ENCODE results near the gene KRT4.

DNA sequence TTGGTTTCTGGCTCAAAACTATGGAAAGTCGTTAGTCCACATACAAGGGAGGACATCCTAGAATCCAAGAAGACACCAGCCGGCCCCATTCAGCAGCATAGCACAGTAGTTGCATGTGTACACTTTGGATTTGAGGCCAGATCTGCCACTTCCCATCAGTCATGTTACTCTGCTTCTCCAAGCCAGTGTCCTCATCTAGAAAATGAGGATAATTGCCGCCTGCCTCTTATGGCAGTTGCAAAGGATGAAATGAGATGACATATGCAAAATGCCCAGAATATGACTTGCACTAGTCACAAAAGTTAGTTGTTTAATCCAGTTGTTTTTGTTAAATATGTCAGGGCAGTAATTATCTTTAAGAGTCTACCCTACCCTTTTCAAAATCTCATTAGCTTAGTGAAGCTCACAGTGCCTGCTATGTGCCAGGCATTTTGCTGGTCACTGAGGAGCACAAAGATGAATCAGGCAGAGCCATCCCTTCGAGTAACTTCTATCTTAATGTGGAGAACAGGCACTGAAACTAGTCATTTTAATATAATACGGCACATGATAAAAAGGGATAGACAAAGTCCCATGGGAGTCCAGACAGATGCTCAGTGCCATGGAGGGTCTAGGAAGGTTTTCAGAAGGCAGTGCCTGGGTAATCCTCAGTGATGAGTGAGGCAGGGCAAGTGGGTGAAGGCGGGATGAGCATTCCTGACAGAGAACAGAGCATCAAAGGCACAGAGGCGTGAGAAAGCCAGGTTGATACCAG lies 30.2 kb downstream of the KRT4 start:
- TF ChIP-seq, protein P1, sequence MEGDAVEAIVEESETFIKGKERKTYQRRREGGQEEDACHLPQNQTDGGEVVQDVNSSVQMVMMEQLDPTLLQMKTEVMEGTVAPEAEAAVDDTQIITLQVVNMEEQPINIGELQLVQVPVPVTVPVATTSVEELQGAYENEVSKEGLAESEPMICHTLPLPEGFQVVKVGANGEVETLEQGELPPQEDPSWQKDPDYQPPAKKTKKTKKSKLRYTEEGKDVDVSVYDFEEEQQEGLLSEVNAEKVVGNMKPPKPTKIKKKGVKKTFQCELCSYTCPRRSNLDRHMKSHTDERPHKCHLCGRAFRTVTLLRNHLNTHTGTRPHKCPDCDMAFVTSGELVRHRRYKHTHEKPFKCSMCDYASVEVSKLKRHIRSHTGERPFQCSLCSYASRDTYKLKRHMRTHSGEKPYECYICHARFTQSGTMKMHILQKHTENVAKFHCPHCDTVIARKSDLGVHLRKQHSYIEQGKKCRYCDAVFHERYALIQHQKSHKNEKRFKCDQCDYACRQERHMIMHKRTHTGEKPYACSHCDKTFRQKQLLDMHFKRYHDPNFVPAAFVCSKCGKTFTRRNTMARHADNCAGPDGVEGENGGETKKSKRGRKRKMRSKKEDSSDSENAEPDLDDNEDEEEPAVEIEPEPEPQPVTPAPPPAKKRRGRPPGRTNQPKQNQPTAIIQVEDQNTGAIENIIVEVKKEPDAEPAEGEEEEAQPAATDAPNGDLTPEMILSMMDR (IDR thresholded peaks at IDR 0.05): no peak
- TF ChIP-seq ZC3H11A (IDR thresholded peaks at IDR 0.05): no peak

All from A549 (cell line).